SU-DHL-6 (cell line): Measurements from ENCODE around the gene LSM8.

Experiments used
- H2AFZ ChIP-seq: fragments of 200-600 bp; sonication (generic); 2 replicates; pipeline ENCODE4 v1.6.1; 2014; ENCODE audit warnings: low read depth, mild to moderate bottlenecking, moderate library complexity, mixed read lengths, antibody characterized with exemption, low read length; ENCODE audit not compliant: severe bottlenecking
- H3F3A ChIP-seq: fragments of 200-600 bp; shearing (Covaris generic); 2 replicates; pipeline ENCODE4 v1.6.0; 2016; ENCODE audit warnings: antibody characterized with exemption, mild to moderate bottlenecking; ENCODE audit not compliant: insufficient read depth
- H3K27ac ChIP-seq: fragments of 200-600 bp; sonication (generic); 2 replicates; pipeline ENCODE4 v1.5.1; 2016; ENCODE audit warnings: low read depth, mild to moderate bottlenecking, low read length, moderate library complexity, mixed read lengths
- H3K27me3 ChIP-seq: fragments of 200-600 bp; sonication (generic), shearing (Covaris generic); 2 replicates; pipeline ENCODE4 v1.6.0; 2014; ENCODE audit warnings: mild to moderate bottlenecking, low read length
- H3K36me3 ChIP-seq: fragments of 200-600 bp; sonication (generic); 2 replicates; pipeline ENCODE4 v1.6.1; 2014; ENCODE audit warnings: mild to moderate bottlenecking, low read length, mixed read lengths
- H3K4me2 ChIP-seq: fragments of 300-600, 200-600 bp; shearing (Covaris generic), sonication (generic); 2 replicates; pipeline ENCODE4 v1.6.0; 2014; ENCODE audit warnings: low read length, low read depth, mild to moderate bottlenecking; ENCODE audit not compliant: poor library complexity, severe bottlenecking
- H3K4me3 ChIP-seq: fragments of 200-600 bp; sonication (generic); 2 replicates; pipeline ENCODE4 v1.5.1; 2014; ENCODE audit warnings: antibody characterized with exemption, low read length, mild to moderate bottlenecking, mixed read lengths; ENCODE audit not compliant: insufficient read depth, poor library complexity, severe bottlenecking
- H3K79me2 ChIP-seq: fragments of 200-600 bp; sonication (generic); 2 replicates; pipeline ENCODE4 v1.6.1; 2014; ENCODE audit warnings: mild to moderate bottlenecking, low read length, moderate library complexity; ENCODE audit not compliant: insufficient read depth
- H3K9ac ChIP-seq: fragments of 200-600 bp; sonication (generic); 2 replicates; pipeline ENCODE4 v1.7.0; 2014; ENCODE audit warnings: mild to moderate bottlenecking, low read length
- H3K9me2 ChIP-seq: fragments of 200-600 bp; sonication (generic); replicated peaks from 2 replicates; pipeline ENCODE4 v1.6.1; 2014; ENCODE audit warnings: low read length; ENCODE audit not compliant: insufficient read depth
- H3K9me3 ChIP-seq: fragments of 200-600 bp; sonication (generic); 2 replicates; pipeline ENCODE4 v1.6.1; 2014; ENCODE audit warnings: low read length, mixed read lengths; ENCODE audit not compliant: insufficient read depth
- H4K20me1 ChIP-seq: fragments of 200-600 bp; sonication (generic); 2 replicates; pipeline ENCODE4 v1.6.1; 2014; ENCODE audit warnings: low read depth, mild to moderate bottlenecking, antibody characterized with exemption, low read length, moderate library complexity, mixed read lengths
- EZH2phosphoT487 ChIP-seq: fragments of 200-600 bp; sonication (generic), shearing (Covaris generic); conservative IDR thresholded peaks from 2 replicates; pipeline ENCODE4 v1.6.1; 2018; ENCODE audit warnings: mild to moderate bottlenecking, antibody characterized with exemption, low read length, moderate library complexity, mixed read lengths
- TF ChIP-seq, protein P1 (sequence below): fragments of 200-600 bp; sonication (generic); IDR thresholded peaks from one replicate; pipeline ENCODE4 v1.5.1; 2017; ENCODE audit warnings: antibody characterized with exemption, mild to moderate bottlenecking, low read length, moderate library complexity; ENCODE audit not compliant: insufficient read depth, poor library complexity, severe bottlenecking

LSM8 gene

DNA sequence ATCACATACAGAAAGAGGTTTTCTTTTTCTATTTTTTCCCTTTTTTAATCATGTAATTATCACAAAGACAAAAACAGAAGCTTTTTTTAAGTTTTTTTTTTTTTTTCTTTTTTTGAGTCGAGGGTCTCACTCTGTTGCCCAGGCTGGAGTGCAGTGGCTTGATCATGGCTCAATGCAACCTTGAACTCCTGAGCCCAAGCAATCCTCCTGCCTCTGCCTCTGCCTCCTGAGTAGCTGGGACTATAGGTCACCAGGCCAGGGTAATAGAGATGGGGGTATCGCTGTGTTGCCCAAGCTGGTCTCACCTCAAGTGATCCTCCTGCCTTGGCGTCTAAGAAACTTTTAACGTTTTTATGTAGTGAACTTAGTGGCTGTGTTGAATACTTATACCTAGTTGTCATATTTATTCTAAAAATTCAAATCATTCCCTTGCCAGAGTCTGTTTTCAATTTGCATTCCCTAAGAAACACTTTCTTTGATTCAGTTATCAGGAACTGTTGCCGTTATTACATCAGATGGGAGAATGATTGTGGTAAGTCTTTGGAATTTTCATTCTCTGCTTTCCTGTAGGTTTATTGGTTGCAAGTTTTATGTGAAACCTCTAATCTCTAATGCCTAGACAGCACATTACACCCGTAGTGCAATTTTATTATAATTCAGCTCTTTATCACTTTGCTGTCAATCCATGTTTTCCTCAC, 1.3 kb downstream of the LSM8 start:
- TF ChIP-seq, protein P1, sequence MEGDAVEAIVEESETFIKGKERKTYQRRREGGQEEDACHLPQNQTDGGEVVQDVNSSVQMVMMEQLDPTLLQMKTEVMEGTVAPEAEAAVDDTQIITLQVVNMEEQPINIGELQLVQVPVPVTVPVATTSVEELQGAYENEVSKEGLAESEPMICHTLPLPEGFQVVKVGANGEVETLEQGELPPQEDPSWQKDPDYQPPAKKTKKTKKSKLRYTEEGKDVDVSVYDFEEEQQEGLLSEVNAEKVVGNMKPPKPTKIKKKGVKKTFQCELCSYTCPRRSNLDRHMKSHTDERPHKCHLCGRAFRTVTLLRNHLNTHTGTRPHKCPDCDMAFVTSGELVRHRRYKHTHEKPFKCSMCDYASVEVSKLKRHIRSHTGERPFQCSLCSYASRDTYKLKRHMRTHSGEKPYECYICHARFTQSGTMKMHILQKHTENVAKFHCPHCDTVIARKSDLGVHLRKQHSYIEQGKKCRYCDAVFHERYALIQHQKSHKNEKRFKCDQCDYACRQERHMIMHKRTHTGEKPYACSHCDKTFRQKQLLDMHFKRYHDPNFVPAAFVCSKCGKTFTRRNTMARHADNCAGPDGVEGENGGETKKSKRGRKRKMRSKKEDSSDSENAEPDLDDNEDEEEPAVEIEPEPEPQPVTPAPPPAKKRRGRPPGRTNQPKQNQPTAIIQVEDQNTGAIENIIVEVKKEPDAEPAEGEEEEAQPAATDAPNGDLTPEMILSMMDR, result no peak
- TF ChIP-seq EZH2phosphoT487, result no peak
- no peaks in the 10 kb centered on the region for H3K9me2 ChIP-seq
- no peak overlapping the region for H2AFZ ChIP-seq
- H4K20me1 ChIP-seq, result peaks cover 35% of the 10 kb centered on the region
- no peaks in the 10 kb centered on the region for H3K27me3 ChIP-seq
- peak overlapping the region; percentile 79 for H3K27ac ChIP-seq
- H3K4me3 ChIP-seq, result peak overlapping the region; percentile 94
- peak overlapping the region; percentile 95 for H3K9ac ChIP-seq
- H3K36me3 ChIP-seq, result peaks cover 51% of the 10 kb centered on the region
- peak overlapping the region; percentile 92 for H3K4me2 ChIP-seq
- H3K79me2 ChIP-seq, result peaks cover 76% of the 10 kb centered on the region
- no peaks in the 10 kb centered on the region for H3K9me3 ChIP-seq
- peaks cover 68% of the 10 kb centered on the region for H3F3A ChIP-seq

DNA sequence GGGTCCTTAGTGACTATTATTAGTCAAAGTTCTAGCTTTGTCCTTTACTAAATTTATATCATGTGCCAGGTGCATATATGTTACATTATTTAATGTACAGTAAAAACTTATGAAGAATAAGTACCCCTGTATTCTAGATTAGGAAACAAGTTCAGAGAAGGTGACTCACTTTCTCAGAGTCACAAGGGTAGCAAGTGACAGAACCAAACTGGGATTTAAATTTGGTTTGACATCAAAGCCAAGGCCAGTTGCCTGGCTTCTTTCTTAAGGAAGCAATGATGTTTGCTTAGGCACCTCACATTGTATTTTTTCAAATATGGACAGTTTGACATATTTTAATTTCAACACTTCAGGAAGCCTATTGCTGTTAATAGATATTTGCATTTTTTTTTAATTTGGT, 2.5 kb downstream of the LSM8 start:
- peak overlapping the region; percentile 79 for H3K27ac ChIP-seq
- H3K4me3 ChIP-seq, result peak overlapping the region; percentile 94
- H3K9me2 ChIP-seq, result no peaks in the 10 kb centered on the region
- TF ChIP-seq, protein P1, result no peak
- no peak for TF ChIP-seq EZH2phosphoT487
- H4K20me1 ChIP-seq, result peaks cover 41% of the 10 kb centered on the region
- peaks cover 88% of the 10 kb centered on the region for H3K79me2 ChIP-seq
- H3K9ac ChIP-seq, result peak overlapping the region; percentile 95
- peak overlapping the region; percentile 92 for H3K4me2 ChIP-seq
- H3K9me3 ChIP-seq, result no peaks in the 10 kb centered on the region
- no peak overlapping the region for H2AFZ ChIP-seq
- H3K27me3 ChIP-seq, result no peaks in the 10 kb centered on the region
- H3K36me3 ChIP-seq, result peaks cover 61% of the 10 kb centered on the region
- H3F3A ChIP-seq, result peaks cover 69% of the 10 kb centered on the region

DNA sequence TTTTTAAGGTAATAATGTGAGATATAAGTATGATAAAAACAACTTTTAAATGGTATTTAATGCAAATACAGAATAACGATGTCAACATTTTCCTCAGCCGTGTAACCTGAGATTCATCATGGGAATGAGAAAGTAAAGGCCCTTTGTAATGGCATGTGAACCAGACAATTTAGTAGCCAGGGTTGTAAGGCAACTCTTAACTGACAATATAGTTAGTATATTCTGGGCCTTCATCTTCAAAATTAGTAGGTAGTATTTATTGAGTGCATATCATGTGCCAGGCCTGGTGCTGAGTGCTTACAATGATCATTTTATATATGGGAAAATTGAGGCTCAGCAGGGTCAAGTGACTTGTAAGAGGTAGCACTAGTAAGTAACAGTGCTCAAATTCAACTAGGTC, 10.6 kb downstream of the LSM8 start:
- peaks cover 44% of the 10 kb centered on the region for H3K36me3 ChIP-seq
- peak overlapping the region; percentile 51 for H3K27ac ChIP-seq
- H3K4me3 ChIP-seq, result no peak overlapping the region
- H2AFZ ChIP-seq, result no peak overlapping the region
- peaks cover 32% of the 10 kb centered on the region for H4K20me1 ChIP-seq
- H3K4me2 ChIP-seq, result no peak overlapping the region
- no peaks in the 10 kb centered on the region for H3K9me2 ChIP-seq
- H3K27me3 ChIP-seq, result no peaks in the 10 kb centered on the region
- no peaks in the 10 kb centered on the region for H3K9me3 ChIP-seq
- H3K9ac ChIP-seq, result no peak overlapping the region
- H3F3A ChIP-seq, result peaks cover 80% of the 10 kb centered on the region
- H3K79me2 ChIP-seq, result peaks cover 21% of the 10 kb centered on the region
- TF ChIP-seq, protein P1, result no peak
- TF ChIP-seq EZH2phosphoT487, result no peak
